Adrenal gland (tissue), 5 donors: ENCODE measurements around the gene ZNF783.

Experiments used
- POLR2A ChIP-seq, 2 donors: fragments of 450-650 bp; IDR thresholded peaks; one replicate each; pipeline ENCODE4 v1.6.1; 2017; ENCODE audit warnings: antibody characterized with exemption in 2 of 2, mild to moderate bottlenecking in 2 of 2, moderate library complexity in 1 of 2
- TF ChIP-seq, protein P1 (sequence below), 6 experiments: fragments of 450-650 bp in 4 of 6; fragments of 200-600 bp in 2 of 6; sonication (generic) in 1 of 6; IDR thresholded peaks; 1 replicate in 5 of 6; 2 replicates in 1 of 6; pipeline versions ENCODE4 v1.5.1 to v1.8.0; 2016 to 2021; ENCODE audit warnings: antibody characterized with exemption in 6 of 6, mild to moderate bottlenecking in 2 of 6, moderate library complexity in 1 of 6
- donor health status: DM: no; HTN: no; CAD: no.

GRCh38 chr7:149238051-149238450 is 23.9 kb upstream of the ZNF783 start:
- TF ChIP-seq, protein P1, sequence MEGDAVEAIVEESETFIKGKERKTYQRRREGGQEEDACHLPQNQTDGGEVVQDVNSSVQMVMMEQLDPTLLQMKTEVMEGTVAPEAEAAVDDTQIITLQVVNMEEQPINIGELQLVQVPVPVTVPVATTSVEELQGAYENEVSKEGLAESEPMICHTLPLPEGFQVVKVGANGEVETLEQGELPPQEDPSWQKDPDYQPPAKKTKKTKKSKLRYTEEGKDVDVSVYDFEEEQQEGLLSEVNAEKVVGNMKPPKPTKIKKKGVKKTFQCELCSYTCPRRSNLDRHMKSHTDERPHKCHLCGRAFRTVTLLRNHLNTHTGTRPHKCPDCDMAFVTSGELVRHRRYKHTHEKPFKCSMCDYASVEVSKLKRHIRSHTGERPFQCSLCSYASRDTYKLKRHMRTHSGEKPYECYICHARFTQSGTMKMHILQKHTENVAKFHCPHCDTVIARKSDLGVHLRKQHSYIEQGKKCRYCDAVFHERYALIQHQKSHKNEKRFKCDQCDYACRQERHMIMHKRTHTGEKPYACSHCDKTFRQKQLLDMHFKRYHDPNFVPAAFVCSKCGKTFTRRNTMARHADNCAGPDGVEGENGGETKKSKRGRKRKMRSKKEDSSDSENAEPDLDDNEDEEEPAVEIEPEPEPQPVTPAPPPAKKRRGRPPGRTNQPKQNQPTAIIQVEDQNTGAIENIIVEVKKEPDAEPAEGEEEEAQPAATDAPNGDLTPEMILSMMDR (IDR thresholded peaks at IDR 0.05) = no peak
- TF ChIP-seq POLR2A (IDR thresholded peaks at IDR 0.05) = no peak
